Trophoblast cell (in vitro differentiated cells and primary cell): ENCODE data around the gene PHLPP1.

Experiments
- DNase-seq, 2 donors: peaks; one replicate each; pipeline ENCODE4 v3.0.0-alpha.2; 2016
- H2AFZ ChIP-seq: 2 replicates; pipeline ENCODE4 v1.6.1; 2013; ENCODE audit warnings: low read length, moderate library complexity, mild to moderate bottlenecking; ENCODE audit not compliant: insufficient read depth, poor library complexity
- H2AK5ac ChIP-seq: 2 replicates; pipeline ENCODE4 v1.6.1; 2013; ENCODE audit warnings: mild to moderate bottlenecking, low read length
- H2BK120ac ChIP-seq: 2 replicates; pipeline ENCODE4 v1.6.1; 2013; ENCODE audit warnings: low read length, mild to moderate bottlenecking, moderate library complexity; ENCODE audit not compliant: insufficient read depth, poor library complexity
- H2BK12ac ChIP-seq: 2 replicates; pipeline ENCODE4 v1.6.1; 2013; ENCODE audit warnings: mild to moderate bottlenecking, low read length, moderate library complexity
- H2BK5ac ChIP-seq: 2 replicates; pipeline ENCODE4 v1.6.1; 2013; ENCODE audit warnings: low read length, low read depth, moderate library complexity, mild to moderate bottlenecking; ENCODE audit not compliant: poor library complexity
- H3K14ac ChIP-seq: 2 replicates; pipeline ENCODE4 v1.6.1; 2013; ENCODE audit warnings: mild to moderate bottlenecking, low read length
- H3K18ac ChIP-seq: 2 replicates; pipeline ENCODE4 v1.6.1; 2013; ENCODE audit warnings: mild to moderate bottlenecking, low read length
- H3K23ac ChIP-seq: 2 replicates; pipeline ENCODE4 v1.6.1; 2013; ENCODE audit warnings: low read length
- H3K27ac ChIP-seq: 2 replicates; pipeline ENCODE4 v1.5.1; 2013; ENCODE audit warnings: low read depth, mild to moderate bottlenecking, inconsistent platforms, low read length, moderate library complexity
- H3K27me3 ChIP-seq: 2 replicates; pipeline ENCODE4 v1.6.1; 2013; ENCODE audit warnings: inconsistent platforms, mild to moderate bottlenecking, low read length, moderate library complexity; ENCODE audit not compliant: insufficient read depth
- H3K36me3 ChIP-seq, 2 experiments: 1 replicate in 1 of 2; 2 replicates in 1 of 2; pipeline ENCODE4 v1.6.1; 2013; ENCODE audit warnings: low read length in 2 of 2, mild to moderate bottlenecking in 2 of 2, moderate library complexity in 1 of 2; ENCODE audit not compliant: insufficient read depth in 2 of 2, control insufficient read depth in 1 of 2
- H3K4ac ChIP-seq: 2 replicates; pipeline ENCODE4 v1.6.1; 2013; ENCODE audit warnings: low read depth, mild to moderate bottlenecking, low read length, moderate library complexity
- H3K4me1 ChIP-seq, 2 experiments: 1 replicate in 1 of 2; 2 replicates in 1 of 2; pipeline ENCODE4 v1.6.1; 2013; ENCODE audit warnings: low read length in 2 of 2, mild to moderate bottlenecking in 2 of 2, moderate library complexity in 1 of 2; ENCODE audit not compliant: insufficient read depth in 2 of 2, control insufficient read depth in 1 of 2
- H3K4me2 ChIP-seq: 2 replicates; pipeline ENCODE4 v1.6.1; 2013; ENCODE audit warnings: inconsistent platforms, mild to moderate bottlenecking, low read length, moderate library complexity
- H3K4me3 ChIP-seq: 2 replicates; pipeline ENCODE4 v1.5.1; 2013; ENCODE audit warnings: mild to moderate bottlenecking, low read depth, low read length, inconsistent platforms
- H3K79me1 ChIP-seq: one replicate; pipeline ENCODE4 v1.6.1; 2013; ENCODE audit warnings: low read length
- H3K79me2 ChIP-seq: 2 replicates; pipeline ENCODE4 v1.6.1; 2013; ENCODE audit warnings: low read length, mild to moderate bottlenecking; ENCODE audit not compliant: control insufficient read depth, insufficient read depth, poor library complexity
- H3K9ac ChIP-seq: 2 replicates; pipeline ENCODE4 v1.6.1; 2013; ENCODE audit warnings: mild to moderate bottlenecking, low read length
- H3K9me3 ChIP-seq: 2 replicates; pipeline ENCODE4 v1.6.1; 2013; ENCODE audit warnings: low read depth, mild to moderate bottlenecking, control low read depth, inconsistent platforms, low read length; ENCODE audit not compliant: insufficient read depth
- H4K12ac ChIP-seq: 2 replicates; pipeline ENCODE4 v1.6.1; 2013; ENCODE audit warnings: low read depth, mild to moderate bottlenecking, low read length, moderate library complexity
- H4K8ac ChIP-seq: 2 replicates; pipeline ENCODE4 v1.6.1; 2013; ENCODE audit warnings: low read depth, mild to moderate bottlenecking, low read length, moderate library complexity
- H4K91ac ChIP-seq: one replicate; pipeline ENCODE4 v1.6.1; 2013; ENCODE audit warnings: low read depth, mild to moderate bottlenecking, low read length, moderate library complexity
- WGBS: extraction: QIAGEN DNeasy Blood & Tissue Kit; methylation state at CpG from one replicate; pipeline ENCODE4 v1.1.7; 2013; ENCODE audit warnings: missing lambda C conversion rate; ENCODE audit not compliant: insufficient read length, insufficient coverage; ENCODE audit errors: extremely low coverage; 5-methylcytosine and 5-hydroxymethylcytosine counted together

Gene PHLPP1

DNA sequence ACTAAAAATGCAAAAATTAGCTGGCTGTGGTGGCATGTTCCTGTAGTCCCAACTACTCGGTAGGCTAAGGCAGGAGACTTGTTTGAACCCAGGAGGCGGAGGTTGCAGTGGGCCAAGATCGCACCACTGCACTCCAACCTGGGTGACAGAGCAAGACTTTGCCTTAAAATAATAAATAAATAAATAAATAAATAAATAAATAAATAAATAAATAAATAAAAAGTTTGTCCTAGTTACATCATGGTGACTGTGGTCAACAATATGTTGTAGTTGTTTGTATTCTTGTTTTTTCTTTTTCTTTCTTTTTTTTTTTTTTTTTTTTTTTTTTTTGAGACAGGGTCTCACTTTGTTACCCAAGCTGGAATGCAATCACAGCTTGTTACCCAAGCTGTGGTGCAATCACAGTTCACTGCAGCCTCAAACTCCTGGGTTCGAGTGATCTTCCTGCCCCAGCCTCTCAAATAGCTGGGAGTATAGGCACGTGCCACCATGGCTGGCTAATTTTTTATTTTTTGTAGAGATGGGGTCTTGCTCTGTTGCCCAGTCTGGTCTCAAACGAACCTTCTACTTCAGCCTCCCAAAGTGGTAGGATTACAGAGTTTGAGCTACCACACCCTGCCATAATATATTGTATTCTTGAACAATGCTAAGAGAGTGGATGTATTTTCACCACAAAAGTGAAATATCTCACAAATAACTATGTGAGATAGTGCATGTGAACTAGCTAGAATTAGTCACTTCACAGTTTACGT is 185.0 kb downstream of the PHLPP1 start:
- Histone ChIP-seq H2AFZ (no peak overlapping the region), H3K4me3 (no peak overlapping the region), H3K9me3 (no peaks in the 10 kb centered on the region), H3K4me2 (no peak overlapping the region), H3K36me3 (peaks cover 4 to 12% of the 10 kb centered on the region in 2 experiments), H3K23ac (no peak overlapping the region), H2AK5ac (no peak overlapping the region), H3K4me1 (no peaks in the 10 kb centered on the region), H4K12ac (no peak overlapping the region), H3K18ac (no peak overlapping the region), H2BK120ac (no peak overlapping the region), H3K4ac (no peak overlapping the region), H3K27ac (no peak overlapping the region), H3K79me2 (no peaks in the 10 kb centered on the region), H2BK5ac (no peak overlapping the region), H3K9ac (no peak overlapping the region), H4K91ac (no peak overlapping the region), H3K14ac (no peak overlapping the region), H3K27me3 (no peaks in the 10 kb centered on the region), H2BK12ac (no peak overlapping the region), H3K79me1 (no peaks in the 10 kb centered on the region), H4K8ac (no peak overlapping the region)
- WGBS, result no CpG with 5 or more reads among the region's 7 CpGs
- no peak for DNase-seq

DNA sequence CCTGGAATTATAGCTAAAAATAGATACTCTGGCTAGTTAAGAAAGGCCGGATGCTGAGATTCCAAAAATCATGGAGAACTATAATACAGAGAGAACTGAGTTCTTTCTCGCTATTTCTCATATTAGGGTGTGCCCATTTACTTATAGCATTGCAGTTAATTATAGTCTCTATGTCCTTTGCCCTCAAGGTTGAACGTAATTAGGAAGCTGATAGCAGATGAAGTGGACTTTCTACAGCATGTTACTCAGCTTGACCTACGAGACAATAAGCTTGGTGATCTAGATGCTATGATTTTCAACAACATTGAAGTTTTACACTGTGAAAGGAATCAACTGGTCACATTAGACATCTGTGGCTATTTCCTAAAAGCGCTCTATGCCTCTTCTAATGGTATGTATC is 187.4 kb downstream of the PHLPP1 start:
- no peak overlapping the region for H4K91ac ChIP-seq
- no peak overlapping the region for H3K27ac ChIP-seq
- no peak overlapping the region for H3K14ac ChIP-seq
- no peak overlapping the region for H3K4me3 ChIP-seq
- H3K4ac ChIP-seq, result no peak overlapping the region
- no peak overlapping the region for H2AK5ac ChIP-seq
- H4K8ac ChIP-seq, result no peak overlapping the region
- no peak for DNase-seq
- no peak overlapping the region for H2AFZ ChIP-seq
- H3K79me2 ChIP-seq, result no peaks in the 10 kb centered on the region
- no peak overlapping the region for H2BK5ac ChIP-seq
- no peak overlapping the region for H2BK12ac ChIP-seq
- no peak overlapping the region for H3K23ac ChIP-seq
- no peak overlapping the region for H2BK120ac ChIP-seq
- H3K27me3 ChIP-seq, result no peaks in the 10 kb centered on the region
- WGBS, result no CpG with 5 or more reads among the region's 5 CpGs
- no peaks in the 10 kb centered on the region for H3K9me3 ChIP-seq
- no peak overlapping the region for H3K4me2 ChIP-seq
- H3K79me1 ChIP-seq, result no peaks in the 10 kb centered on the region
- H3K36me3 ChIP-seq, result peaks cover 2 to 6% of the 10 kb centered on the region in 2 experiments
- no peak overlapping the region for H3K18ac ChIP-seq
- no peaks in the 10 kb centered on the region for H3K4me1 ChIP-seq
- no peak overlapping the region for H3K9ac ChIP-seq
- no peak overlapping the region for H4K12ac ChIP-seq

DNA sequence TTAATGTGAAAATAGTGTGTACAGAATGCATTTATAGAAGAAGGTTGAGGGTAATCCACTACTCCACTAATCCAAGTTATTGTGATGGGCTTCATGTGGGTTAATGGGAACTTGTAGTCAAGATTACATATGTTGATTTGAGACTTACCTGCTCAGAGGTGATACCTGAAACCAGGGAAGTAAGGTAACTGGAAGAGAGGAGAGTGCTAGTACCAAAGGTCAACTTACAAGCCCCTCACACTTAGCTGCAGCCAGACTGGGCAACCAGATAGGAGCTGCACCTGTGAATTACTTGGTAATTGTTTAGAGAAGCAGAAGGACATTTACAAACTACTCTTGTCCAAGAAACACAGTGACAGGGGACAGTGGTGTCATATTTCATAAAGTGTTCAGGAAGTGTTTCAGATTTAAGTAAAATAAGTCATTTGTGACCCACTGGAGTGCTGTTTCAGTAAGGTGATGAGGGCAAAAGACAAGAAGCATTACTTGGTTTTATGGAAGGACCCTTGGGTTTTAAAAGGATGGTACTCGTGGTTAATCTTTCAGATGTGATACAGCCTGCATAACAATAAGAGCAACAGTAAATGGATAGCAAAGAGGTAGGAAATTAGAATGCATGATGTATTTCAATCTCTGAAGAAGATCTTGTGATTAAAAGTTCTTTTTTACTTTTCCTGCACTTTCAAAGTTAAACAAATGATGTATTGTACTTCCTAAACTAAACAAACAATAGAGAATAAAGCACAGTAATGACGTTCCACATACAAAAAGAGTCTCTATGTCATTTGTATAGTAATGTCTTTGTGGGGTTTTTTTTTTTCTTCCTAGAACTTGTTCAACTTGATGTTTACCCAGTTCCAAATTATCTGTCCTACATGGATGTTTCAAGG is 189.3 kb downstream of the PHLPP1 start:
- no peaks in the 10 kb centered on the region for H3K4me1 ChIP-seq
- no peak overlapping the region for H3K23ac ChIP-seq
- H3K9me3 ChIP-seq, result no peaks in the 10 kb centered on the region
- H2AK5ac ChIP-seq, result no peak overlapping the region
- no peak overlapping the region for H2BK5ac ChIP-seq
- H3K79me2 ChIP-seq, result no peaks in the 10 kb centered on the region
- peaks cover 0 to 3% of the 10 kb centered on the region in 2 experiments for H3K36me3 ChIP-seq
- no peak overlapping the region for H4K8ac ChIP-seq
- H2BK12ac ChIP-seq, result no peak overlapping the region
- no peak overlapping the region for H3K4ac ChIP-seq
- no peak overlapping the region for H4K12ac ChIP-seq
- H3K18ac ChIP-seq, result no peak overlapping the region
- H2BK120ac ChIP-seq, result no peak overlapping the region
- H2AFZ ChIP-seq, result no peak overlapping the region
- H3K27me3 ChIP-seq, result no peaks in the 10 kb centered on the region
- no peak overlapping the region for H3K4me3 ChIP-seq
- H3K14ac ChIP-seq, result no peak overlapping the region
- no peak overlapping the region for H3K9ac ChIP-seq
- no peak overlapping the region for H4K91ac ChIP-seq
- DNase-seq, result no peak
- no peak overlapping the region for H3K4me2 ChIP-seq
- no CpG with 5 or more reads among the region's 2 CpGs for WGBS
- no peaks in the 10 kb centered on the region for H3K79me1 ChIP-seq
- no peak overlapping the region for H3K27ac ChIP-seq

DNA sequence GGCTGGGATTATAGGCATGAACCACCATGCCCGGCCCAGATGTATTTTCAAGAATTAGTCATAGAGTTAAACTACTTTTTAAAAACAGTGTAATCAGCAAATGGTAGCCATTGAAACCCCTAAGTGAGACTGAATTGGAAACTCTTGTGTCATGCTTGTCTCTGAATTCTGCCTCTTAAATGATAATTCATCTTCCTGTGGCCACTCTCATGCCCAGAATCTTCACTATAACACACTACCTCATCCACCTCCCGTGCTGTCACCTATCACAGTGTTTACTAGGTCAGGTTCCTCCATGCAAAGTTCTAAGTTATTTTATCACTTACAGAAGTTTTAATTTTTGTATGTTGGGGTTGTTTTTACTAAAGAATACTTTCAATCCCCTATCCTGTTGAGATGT is 197.5 kb downstream of the PHLPP1 start:
- no peak overlapping the region for H2BK12ac ChIP-seq
- H3K4me2 ChIP-seq, result no peak overlapping the region
- WGBS, result no CpG with 5 or more reads among the region's 2 CpGs
- no peak overlapping the region for H3K4me3 ChIP-seq
- H3K27ac ChIP-seq, result no peak overlapping the region
- H3K9ac ChIP-seq, result no peak overlapping the region
- no peaks in the 10 kb centered on the region for H3K9me3 ChIP-seq
- H3K79me2 ChIP-seq, result no peaks in the 10 kb centered on the region
- H3K4ac ChIP-seq, result no peak overlapping the region
- no peak for DNase-seq
- H4K12ac ChIP-seq, result no peak overlapping the region
- H4K8ac ChIP-seq, result no peak overlapping the region
- no peak overlapping the region for H2AK5ac ChIP-seq
- no peak overlapping the region for H3K23ac ChIP-seq
- H4K91ac ChIP-seq, result no peak overlapping the region
- H2BK5ac ChIP-seq, result no peak overlapping the region
- H3K4me1 ChIP-seq, result no peaks in the 10 kb centered on the region
- no peak overlapping the region for H3K18ac ChIP-seq
- peaks cover 0 to 2% of the 10 kb centered on the region in 2 experiments for H3K36me3 ChIP-seq
- no peak overlapping the region for H2BK120ac ChIP-seq
- no peaks in the 10 kb centered on the region for H3K79me1 ChIP-seq
- no peak overlapping the region for H3K14ac ChIP-seq
- H3K27me3 ChIP-seq, result no peaks in the 10 kb centered on the region
- no peak overlapping the region for H2AFZ ChIP-seq
